Islet of Langerhans (tissue), 1 donor: Measurements from ENCODE around the gene LST1.
A peak's percentile ranks its signal among the peaks of the same experiment; 100 is the strongest.
"Not testable (repeated sequence)": the region's sequence is repeated elsewhere in the genome, so short reads cannot be mapped to it uniquely, and the experiment has no call there.

ENCODE experiments used
- FAIRE-seq: peaks from one replicate; lab custom pipeline; 2011; peaks lifted over from hg19 to GRCh38; lab: Jason Lieb, UNC

The LST1 gene

DNA sequence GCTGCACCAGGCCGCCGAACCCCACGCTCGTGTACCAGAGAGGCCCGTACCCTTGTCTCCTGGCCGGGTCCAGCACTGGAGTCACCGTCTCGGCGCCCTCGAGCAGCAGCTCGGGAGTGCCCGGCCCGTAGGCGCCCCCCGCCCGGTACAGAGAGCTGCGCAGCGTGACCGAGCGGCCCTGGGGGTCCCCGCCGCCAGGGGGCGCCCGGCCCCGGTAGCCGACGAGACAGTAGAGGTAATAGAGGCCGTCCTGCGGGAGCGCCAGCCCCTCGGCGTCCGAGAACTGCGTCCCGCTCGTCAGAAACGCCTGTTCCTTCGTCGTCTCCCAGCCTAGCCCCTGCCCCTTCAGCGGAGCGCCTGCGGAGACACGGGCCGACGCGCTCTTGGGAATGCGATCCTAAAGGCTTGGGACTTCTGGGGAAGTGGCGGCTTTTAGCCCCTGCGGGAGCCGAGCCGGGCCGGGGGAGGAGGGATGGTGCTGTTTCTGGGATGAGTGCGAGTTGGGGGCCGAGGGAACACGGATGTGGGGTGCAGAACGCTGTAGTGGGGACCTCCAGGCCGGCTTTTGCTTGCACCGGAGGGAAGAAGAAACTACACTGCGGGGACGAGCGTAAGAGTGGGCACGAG is 5.2 kb upstream of the LST1 start:
- no peak for FAIRE-seq

GRCh38 chr6:31581434-31582229 is 4.4 kb upstream of the LST1 start:
- no peak for FAIRE-seq

DNA sequence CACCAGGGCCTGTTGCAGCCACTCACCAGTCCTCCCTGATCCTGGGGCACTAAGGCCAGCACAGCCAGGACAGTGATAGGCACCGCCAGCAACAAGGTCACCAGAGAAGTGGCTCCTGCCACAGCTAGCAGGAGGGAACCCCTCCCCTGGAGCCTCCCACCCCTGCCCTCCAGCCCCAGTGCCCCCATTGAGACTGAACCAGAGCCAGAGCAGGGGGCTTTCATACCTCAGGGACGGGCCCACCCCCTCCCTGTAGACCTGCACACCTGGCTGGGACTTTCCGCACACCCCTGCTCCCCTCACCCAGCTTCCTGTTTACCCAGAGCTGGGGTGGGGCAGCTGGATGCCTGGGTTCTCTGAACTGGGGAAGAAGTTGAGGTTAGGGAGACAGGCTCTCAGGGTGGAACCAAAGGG is 3.8 kb upstream of the LST1 start, which contains the start of gene LTB:
LTB (minus strand) TSS at position 195 of the 414 bp plus-strand sequence; CDS start at position 188, 7 bp downstream.
- no peak for FAIRE-seq

GRCh38 chr6:31585491-31585890 is 586 bp upstream of the LST1 start:
- FAIRE-seq = no peak

DNA sequence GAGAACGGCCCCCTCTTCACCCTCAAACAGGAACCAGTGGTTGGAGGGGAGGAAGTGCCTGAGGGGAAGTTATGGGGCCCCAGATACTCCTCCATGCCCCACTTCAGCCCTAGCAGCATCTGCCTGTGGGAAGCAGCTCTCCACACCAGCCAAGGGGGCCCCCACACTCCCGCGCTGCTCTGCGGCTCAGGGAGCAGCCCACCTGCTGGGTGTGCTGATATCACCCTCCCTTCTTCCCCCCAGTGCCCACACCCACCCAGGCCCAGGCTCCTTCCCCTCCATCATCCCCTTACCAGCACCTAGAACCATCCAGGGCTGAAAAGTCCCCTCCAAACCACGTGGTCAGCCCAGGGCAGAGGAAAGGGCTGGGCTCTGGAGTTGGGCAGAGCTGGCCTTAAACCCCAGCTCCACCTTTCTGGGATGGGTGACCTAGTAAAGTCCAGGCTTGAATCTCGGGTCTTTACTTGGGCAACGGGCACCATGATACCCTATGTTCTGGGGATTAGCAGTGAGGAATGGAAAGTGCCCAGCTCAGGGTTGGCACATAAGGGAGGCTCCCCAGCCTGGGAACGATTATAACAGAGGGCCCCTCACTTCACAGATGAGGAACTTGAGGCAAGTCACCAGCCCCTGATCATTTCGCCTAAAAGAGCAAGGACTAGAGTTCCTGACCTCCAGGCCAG is 663 bp downstream of the LST1 start:
- no peak for FAIRE-seq

DNA sequence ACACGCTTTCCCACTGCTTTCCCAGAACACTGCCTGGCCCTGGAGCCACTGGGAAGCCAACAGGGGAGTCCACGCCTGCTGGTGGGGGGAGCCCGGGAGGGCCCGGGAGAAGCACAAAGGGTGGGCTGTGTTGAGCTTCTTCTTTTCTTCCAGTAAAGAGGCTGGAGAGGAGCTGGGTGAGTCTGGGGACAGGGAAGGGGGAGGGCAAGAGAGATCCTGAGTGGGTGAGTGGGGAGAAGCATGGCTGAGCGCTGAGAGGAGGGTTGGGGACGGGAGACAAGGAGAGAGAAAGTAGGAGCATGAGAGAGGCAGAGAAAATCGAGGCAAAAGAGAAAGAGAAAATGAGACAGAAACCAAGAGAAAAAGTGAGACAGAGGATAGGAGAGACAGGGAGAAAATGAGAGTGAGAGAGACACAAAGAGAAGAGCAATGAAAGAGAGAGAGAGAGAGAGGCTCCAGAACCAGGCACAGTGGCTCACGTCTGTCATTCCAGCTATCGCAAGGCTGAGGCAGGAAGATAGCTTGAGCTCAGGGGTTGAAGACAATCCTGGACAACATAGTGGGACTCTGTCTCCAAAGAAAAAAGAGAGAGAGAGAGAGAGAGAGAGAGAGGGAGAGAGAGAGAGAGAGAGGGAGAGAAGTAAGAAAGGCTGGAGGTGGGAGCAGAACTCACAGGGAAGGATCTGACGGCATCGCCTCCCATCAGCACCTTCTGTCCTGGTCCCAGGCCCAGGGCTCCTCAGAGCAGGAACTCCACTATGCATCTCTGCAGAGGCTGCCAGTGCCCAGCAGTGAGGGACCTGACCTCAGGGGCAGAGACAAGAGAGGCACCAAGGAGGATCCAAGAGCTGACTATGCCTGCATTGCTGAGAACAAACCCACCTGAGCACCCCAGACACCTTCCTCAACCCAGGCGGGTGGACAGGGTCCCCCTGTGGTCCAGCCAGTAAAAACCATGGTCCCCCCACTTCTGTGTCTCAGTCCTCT is 2.0 kb downstream of the LST1 start:
- no peak for FAIRE-seq

- no peak for FAIRE-seq
Observed at GRCh38 chr6:31588871-31589650, 3.0 kb downstream of the LST1 start.

GRCh38 chr6:31590691-31591090 is 4.6 kb downstream of the LST1 start:
- not testable (repeated sequence) for FAIRE-seq

DNA sequence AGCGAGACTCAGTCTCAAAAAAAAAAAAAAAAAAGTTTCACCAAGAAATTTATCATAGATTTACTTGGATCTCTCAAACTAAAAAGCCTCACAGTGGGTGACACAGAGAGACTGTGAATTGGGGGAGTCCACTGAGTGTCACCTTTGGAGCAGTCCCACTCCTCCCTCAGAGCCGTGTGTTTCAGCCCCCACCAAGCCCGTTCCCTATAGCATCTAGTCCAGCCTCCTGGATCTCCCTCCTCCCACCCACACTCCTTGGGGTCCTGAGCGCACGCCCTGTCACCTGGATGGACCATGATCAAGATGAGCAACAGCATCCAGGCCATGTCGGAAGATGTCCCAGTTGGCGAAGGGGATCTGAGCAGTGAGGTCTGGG is 6.3 kb downstream of the LST1 start:
- FAIRE-seq = no peak

DNA sequence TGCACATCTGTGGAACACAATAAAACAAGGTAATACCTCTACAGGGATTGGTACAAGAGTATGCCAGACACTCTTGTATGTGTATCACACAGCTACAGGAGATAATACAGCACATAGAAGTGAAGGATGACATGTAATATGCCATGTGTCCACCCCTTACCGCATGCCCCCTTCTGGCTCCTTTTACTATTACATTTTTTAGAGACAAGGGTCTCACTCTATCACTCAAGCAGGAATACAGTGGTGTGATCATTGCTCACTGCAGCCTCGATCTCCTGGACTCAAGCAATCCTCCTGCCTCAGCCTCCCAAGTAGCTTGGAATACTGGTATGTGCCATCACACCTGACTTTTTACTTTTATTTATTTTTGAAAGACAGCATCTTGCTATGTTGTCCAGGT is 10.9 kb downstream of the LST1 start:
- no peak for FAIRE-seq

DNA sequence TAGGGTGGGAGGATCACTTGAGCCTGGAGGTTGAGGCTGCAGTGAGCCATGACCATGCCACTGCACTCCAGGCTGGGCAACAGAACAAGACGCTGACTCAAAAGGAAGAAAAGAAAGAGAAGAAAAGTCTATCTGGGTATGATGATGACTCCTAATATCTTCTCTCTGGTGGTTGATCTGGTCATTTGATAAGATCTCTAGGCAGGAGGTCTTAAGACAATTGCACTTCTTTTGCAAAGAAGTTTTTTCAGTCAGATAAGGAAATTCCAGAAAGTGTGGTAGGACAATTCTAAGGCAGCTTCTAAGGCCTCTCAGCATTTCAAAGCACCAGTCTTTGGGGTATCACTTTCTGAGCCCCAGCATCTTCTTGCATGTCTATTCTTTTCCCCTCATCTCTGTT is 21.2 kb downstream of the LST1 start:
- no peak for FAIRE-seq

DNA sequence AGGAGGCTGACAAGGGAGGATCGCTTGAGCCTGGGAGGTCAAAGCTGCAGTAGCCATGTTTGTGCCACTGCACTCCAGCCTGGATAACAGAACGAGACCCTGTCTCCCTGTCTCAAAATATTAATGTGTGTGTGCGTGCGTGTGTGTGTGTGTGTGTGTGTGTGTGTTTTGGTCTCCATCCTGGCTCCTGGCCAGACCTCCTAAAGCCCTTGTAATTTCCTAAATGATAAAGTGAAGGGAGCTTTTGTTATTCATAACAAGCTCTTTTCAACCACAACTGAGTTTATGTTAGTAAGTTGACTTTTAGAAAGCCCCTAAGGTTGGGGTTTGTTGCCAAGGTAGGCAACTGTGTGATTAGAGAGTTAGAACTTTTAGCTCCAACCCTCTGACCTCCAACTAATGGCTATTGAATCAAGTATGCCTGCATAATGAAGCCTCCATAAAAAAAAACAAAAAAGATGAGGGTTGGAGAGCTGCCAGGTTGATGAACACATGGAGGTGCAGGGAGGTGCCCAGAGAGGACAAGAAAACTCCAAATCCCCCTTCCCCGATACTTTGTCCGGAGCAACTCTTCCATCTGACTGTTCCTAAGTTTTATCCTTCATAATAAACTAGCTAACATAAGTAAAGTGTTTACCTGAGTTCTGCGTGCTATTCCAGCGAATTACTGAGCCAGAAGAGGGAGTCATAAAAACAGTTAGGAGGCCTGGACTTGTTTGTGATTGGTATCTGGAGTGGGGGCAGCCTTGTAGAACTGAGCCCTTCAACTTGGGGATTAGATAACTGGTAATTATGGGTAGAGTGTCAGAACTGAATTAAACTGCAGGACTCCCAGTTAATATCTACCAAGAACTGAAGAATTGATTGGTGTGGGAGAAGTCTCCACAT is 23.7 kb downstream of the LST1 start:
- no peak for FAIRE-seq

- FAIRE-seq = no peak
Observed at GRCh38 chr6:31610968-31611367, 24.9 kb downstream of the LST1 start.

GRCh38 chr6:31614075-31614619 is 28.1 kb downstream of the LST1 start:
- no peak for FAIRE-seq

DNA sequence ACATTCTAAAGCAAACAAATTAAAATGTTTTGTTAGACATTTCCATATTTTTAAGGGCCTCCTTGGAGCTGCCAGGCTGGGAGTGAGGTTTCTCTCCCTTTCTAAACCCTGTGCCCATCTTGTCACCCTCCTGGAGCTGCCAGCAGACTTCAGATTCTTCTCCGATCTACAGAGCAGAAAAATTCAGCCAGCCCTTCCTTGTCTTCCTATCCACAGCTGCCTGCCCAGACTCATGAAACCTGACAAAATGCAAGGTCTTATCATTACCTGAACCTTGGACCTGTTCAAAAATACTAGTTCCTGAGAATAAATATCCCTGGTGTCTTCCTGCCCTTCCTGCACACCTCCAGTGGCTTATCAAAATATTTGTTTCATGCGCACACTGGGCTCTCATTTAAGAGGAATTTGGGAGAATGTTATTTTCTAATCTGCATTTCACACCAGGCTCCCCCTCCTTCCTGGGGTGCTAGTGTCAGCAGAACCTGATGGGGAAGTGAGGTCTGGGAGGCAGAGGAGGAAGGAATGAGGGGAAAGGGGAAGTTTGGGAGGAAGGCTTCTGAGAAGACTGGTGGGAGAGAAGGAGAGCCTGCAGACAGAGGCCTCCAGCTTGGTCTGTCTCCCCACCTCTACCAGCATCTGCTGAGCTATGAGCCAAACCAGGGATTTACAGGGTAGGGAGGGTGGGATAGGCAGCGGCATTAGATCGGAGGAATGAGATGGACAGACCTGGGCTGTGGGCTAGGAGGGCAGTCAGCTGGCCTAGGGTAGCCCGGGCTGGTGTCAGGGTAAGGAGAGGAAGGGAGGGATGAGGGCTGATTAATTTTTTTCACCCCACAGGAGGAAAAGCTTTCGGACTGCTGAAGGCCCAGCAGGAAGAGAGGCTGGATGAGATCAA is 28.9 kb downstream of the LST1 start, which contains the start of gene AIF1:
AIF1 (plus strand) TSS at position 551 of the 895 bp plus-strand sequence; CDS start at position 647, 96 bp downstream.
- no peak for FAIRE-seq

- no peak for FAIRE-seq
Observed at GRCh38 chr6:31615748-31616147, 29.7 kb downstream of the LST1 start.

- no peak for FAIRE-seq
Observed at GRCh38 chr6:31617010-31617409, 30.9 kb downstream of the LST1 start.

GRCh38 chr6:31619805-31620585 is 33.9 kb downstream of the LST1 start:
- peak; percentile 89 for FAIRE-seq
